A549 (cell line): Measurements from ENCODE around the gene GPR17. TPM values are rescaled to one million over a fixed set of nuclear protein-coding genes. Genes with fewer than 3 reads are reported as not detected.

Source experiments
- ATAC-seq, 2 experiments: fragments of 200-7000 bp in 1 of 2; fragments of >200 bp in 1 of 2; cut with Nextera tagmentation in 1 of 2; cut with Tn5 transposase in 1 of 2; 3 replicates each; pipeline versions ENCODE4 v1.8.0 to v1.9.1; 2018 to 2020; ENCODE audit warnings: mild to moderate bottlenecking in 1 of 2, moderate library complexity in 1 of 2
- CTCF ChIA-PET: fragments of 300-600 bp; sonication (Branson Sonifier 250); formaldehyde crosslinking; extraction: SDS; loops from one replicate; lab custom pipeline; 2021; ENCODE audit warnings: antibody characterized with exemption, inconsistent platforms; lab: Yijun Ruan, JAX
- POLR2A ChIA-PET: fragments of 350-600 bp; formaldehyde crosslinking; extraction: SDS; loops from one replicate; lab custom pipeline; 2021; ENCODE audit warnings: antibody characterized with exemption, inconsistent platforms; lab: Yijun Ruan, JAX
- DNase-seq, 2 experiments: peaks; one replicate each; pipeline versions ENCODE4 v3.0.0 to v3.0.0-alpha.2; 2011 to 2016; ENCODE audit warnings: low read depth in 1 of 2, low spot score in 1 of 2
- FAIRE-seq: peaks from 2 replicates; lab custom pipeline; 2011; peaks lifted over from hg19 to GRCh38; lab: Jason Lieb, UNC
- H3K27ac ChIP-seq, 2 experiments: fragments of >200 bp; sonication (Bioruptor Twin); formaldehyde crosslinking; 3 replicates each; pipeline ENCODE4 v1.5.1; 2016 to 2017
- H3K4me1 ChIP-seq: fragments of >200 bp; sonication (Bioruptor Twin); formaldehyde crosslinking; 3 replicates; pipeline ENCODE4 v1.6.1; 2016
- H3K4me2 ChIP-seq: fragments of >200 bp; sonication (Bioruptor Twin); formaldehyde crosslinking; 3 replicates; pipeline ENCODE4 v1.6.1; 2016
- H3K4me3 ChIP-seq: fragments of >200 bp; sonication (Bioruptor Twin); formaldehyde crosslinking; 3 replicates; pipeline ENCODE4 v1.5.1; 2016
- H3K9me3 ChIP-seq: fragments of >200 bp; sonication (Bioruptor Twin); formaldehyde crosslinking; 3 replicates; pipeline ENCODE4 v1.6.1; 2016
- ATOH8 ChIP-seq: fragments of 250-450 bp; sonication (Bioruptor Pico); IDR thresholded peaks from 2 replicates; pipeline ENCODE4 v1.5.0; 2020; ENCODE audit warnings: low read depth, mild to moderate bottlenecking, moderate library complexity
- CBX2 ChIP-seq: fragments of 200-600 bp; sonication (generic); IDR thresholded peaks from 2 replicates; pipeline ENCODE4 v1.6.1; 2016; ENCODE audit warnings: low read depth, mild to moderate bottlenecking, borderline replicate concordance
- CEBPB ChIP-seq, 2 experiments: fragments of >200 bp in 1 of 2; sonication (Bioruptor Twin) in 1 of 2; formaldehyde crosslinking in 1 of 2; IDR thresholded peaks; 2 replicates each; pipeline ENCODE4 v1.6.1; 2012 to 2016
- ELK1 ChIP-seq: fragments of 150-350 bp; IDR thresholded peaks from 2 replicates; pipeline ENCODE4 v1.6.1; 2014; ENCODE audit warnings: low read depth, mild to moderate bottlenecking, low read length
- ESRRA ChIP-seq: fragments of 150-350 bp; IDR thresholded peaks from 2 replicates; pipeline ENCODE4 v1.6.1; 2014; ENCODE audit warnings: mild to moderate bottlenecking, low read length, borderline replicate concordance
- GATA3 ChIP-seq: IDR thresholded peaks from 2 replicates; pipeline ENCODE4 v1.6.1; 2012; ENCODE audit warnings: borderline replicate concordance
- HEYL ChIP-seq: fragments of 250-450 bp; sonication (Bioruptor Pico); IDR thresholded peaks from 2 replicates; pipeline ENCODE4 v1.8.0; 2021; ENCODE audit warnings: mild to moderate bottlenecking, moderate library complexity
- HOXA7 ChIP-seq: fragments of 250-450 bp; sonication (Bioruptor Pico); IDR thresholded peaks from 2 replicates; pipeline ENCODE4 v1.5.0; 2020; ENCODE audit warnings: mild to moderate bottlenecking, moderate library complexity
- HOXB5 ChIP-seq: fragments of 250-450 bp; sonication (Bioruptor Pico); IDR thresholded peaks from 2 replicates; pipeline ENCODE4 v1.5.0; 2020; ENCODE audit warnings: mild to moderate bottlenecking, moderate library complexity
- JUNB ChIP-seq: fragments of >200 bp; sonication (Bioruptor Twin); formaldehyde crosslinking; IDR thresholded peaks from 2 replicates; pipeline ENCODE4 v1.6.1; 2016
- KDM1A ChIP-seq: fragments of 200-600 bp; sonication (generic); IDR thresholded peaks from 2 replicates; pipeline ENCODE4 v1.6.1; 2016; ENCODE audit warnings: low read depth, mild to moderate bottlenecking
- KDM5A ChIP-seq: fragments of 200-600 bp; sonication (generic); IDR thresholded peaks from 2 replicates; pipeline ENCODE4 v1.6.1; 2016; ENCODE audit warnings: antibody characterized with exemption, mild to moderate bottlenecking
- MAX ChIP-seq: IDR thresholded peaks from 2 replicates; pipeline ENCODE4 v1.6.1; 2012
- NFE2L2 ChIP-seq: fragments of 150-350 bp; conservative IDR thresholded peaks from 2 replicates; pipeline ENCODE4 v1.6.1; 2014; ENCODE audit warnings: low read length
- POLR2AphosphoS2 ChIP-seq: conservative IDR thresholded peaks from 2 replicates; pipeline ENCODE4 v1.6.1; 2012; ENCODE audit warnings: low read length, improper control_type of control experiment, inconsistent platforms
- REST ChIP-seq: fragments of 200-600 bp; sonication (generic); IDR thresholded peaks from 2 replicates; pipeline ENCODE4 v1.6.1; 2016; ENCODE audit warnings: antibody characterized with exemption, mild to moderate bottlenecking, moderate library complexity
- RFX5 ChIP-seq: fragments of 450-650 bp; IDR thresholded peaks from 2 replicates; pipeline ENCODE4 v1.7.1; 2014; ENCODE audit warnings: antibody characterized with exemption, mild to moderate bottlenecking, moderate library complexity
- RNF2 ChIP-seq: fragments of 200-600 bp; sonication (generic); IDR thresholded peaks from 2 replicates; pipeline ENCODE4 v1.6.1; 2016; ENCODE audit warnings: low read depth, mild to moderate bottlenecking, antibody characterized with exemption, moderate library complexity, borderline replicate concordance
- SMC3 ChIP-seq: fragments of >200 bp; sonication (Bioruptor Twin); formaldehyde crosslinking; IDR thresholded peaks from 3 replicates; pipeline ENCODE4 v1.6.1; 2018; ENCODE audit warnings: inconsistent platforms
- ZFP36 ChIP-seq: fragments of 450-650 bp; IDR thresholded peaks from 2 replicates; pipeline ENCODE4 v1.6.1; 2014; ENCODE audit warnings: borderline replicate concordance; ENCODE audit not compliant: partially characterized antibody
- ZSCAN20 ChIP-seq: fragments of 250-450 bp; sonication (Bioruptor Pico); IDR thresholded peaks from 2 replicates; pipeline ENCODE4 v1.8.0; 2022; ENCODE audit warnings: mild to moderate bottlenecking, moderate library complexity
- WGBS: methylation state at CpG from one replicate; pipeline ENCODE4 v1.1.6; 2017; ENCODE audit errors: missing lambda C conversion rate; 5-methylcytosine and 5-hydroxymethylcytosine counted together
- polyA plus RNA-seq, 4 experiments: library from polyadenylated mRNA; depleted of rRNA in 3 of 4; stranded (reverse); fragments of >200 nt; fragmentation: RNase III in 1 of 4; extraction: RNeasy Plus Mini Kit Qiagen cat#74134 plus additional on column Dnase treatment in 1 of 4; gene quantifications; 2 replicates in 3 of 4; 3 replicates in 1 of 4; pipeline ENCODE4 v1.2.3, GENCODE V29; 2011 to 2017
- TF ChIP-seq, protein P1 (sequence below): fragments of >200 bp; sonication (Bioruptor Twin); formaldehyde crosslinking; IDR thresholded peaks from 2 replicates; pipeline ENCODE4 v1.6.1; 2016

GPR17 gene
- polyA plus RNA-seq, 2 of the 4 experiments (the other 2 are of a cell fraction) = not detected

GRCh38 chr2:127664895-127665225 is 18.9 kb downstream of the GPR17 start:
- no peak overlapping the region for H3K4me2 ChIP-seq
- CTCF ChIA-PET = interaction anchor here (0.9 to 5.0 kb wide), 2 partner anchors 14 to 74 kb away, joined by 3 to 25 read pairs; no protein-coding TSS in a partner anchor
- WGBS = 88% methylated on average over 6 of the region's 6 CpGs

DNA sequence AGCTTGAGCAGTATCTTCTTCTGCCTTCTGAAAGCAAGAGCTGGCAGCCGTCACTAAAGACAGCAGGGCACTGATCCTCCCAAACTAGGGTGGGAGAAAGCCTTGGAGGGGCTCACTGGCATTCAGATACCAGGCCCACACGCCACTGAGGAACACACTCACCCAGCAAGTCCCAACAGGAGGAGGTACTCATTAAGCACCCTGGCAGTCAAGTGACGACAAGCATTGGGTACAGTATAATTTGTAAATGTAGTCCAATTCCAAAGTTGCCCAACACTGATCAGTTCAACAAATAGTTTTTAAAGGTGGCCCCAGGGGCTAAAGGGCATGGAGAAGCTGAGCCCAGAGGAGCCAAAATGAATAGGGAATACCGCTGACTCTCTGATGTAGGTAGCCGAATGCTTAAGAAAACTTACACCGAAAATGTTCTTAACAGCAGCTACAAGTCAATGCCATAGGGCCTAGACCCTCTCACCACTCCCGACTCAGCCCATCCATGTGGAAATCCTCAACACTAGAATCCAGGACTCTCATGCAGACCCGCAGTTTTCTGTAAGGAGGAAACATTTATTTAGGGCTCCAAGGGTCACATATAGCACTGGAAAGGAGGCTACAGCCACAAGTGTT is 19.4 kb downstream of the GPR17 start:
- Histone ChIP-seq H3K4me2 (no peak overlapping the region), H3K4me3 (no peak overlapping the region), H3K9me3 (no peaks in the 10 kb centered on the region; the same call in 2 of the 3 replicates), H3K4me1 (no peaks in the 10 kb centered on the region), H3K27ac (no peak overlapping the region)
- DNase-seq (no peak), FAIRE-seq (no peak), ATAC-seq (no peak)
- ChIA-PET POLR2A (no interaction called here), CTCF (interaction anchor here (0.9 to 5.0 kb wide), 2 partner anchors 15 to 74 kb away, joined by 3 to 25 read pairs; no protein-coding TSS in a partner anchor)
- no peak for TF ChIP-seq SMC3
- TF ChIP-seq, protein P1, sequence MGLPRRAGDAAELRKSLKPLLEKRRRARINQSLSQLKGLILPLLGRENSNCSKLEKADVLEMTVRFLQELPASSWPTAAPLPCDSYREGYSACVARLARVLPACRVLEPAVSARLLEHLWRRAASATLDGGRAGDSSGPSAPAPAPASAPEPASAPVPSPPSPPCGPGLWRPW = no peak
- TF ChIP-seq KDM1A = no peak
- no peak for TF ChIP-seq RFX5
- no peak for TF ChIP-seq ZSCAN20
- TF ChIP-seq POLR2AphosphoS2 = no peak
- no peak for TF ChIP-seq RNF2
- no peak for TF ChIP-seq HEYL (CRISPR knock-in tag)
- no peak for TF ChIP-seq MAX
- 88% methylated on average over 8 of the region's 8 CpGs for WGBS

More at GRCh38 chr2:127664895-127665225, 18.9 kb downstream of the GPR17 start:
- POLR2A ChIA-PET = no interaction called here
- no peak for FAIRE-seq
- ATAC-seq = no peak
- Histone ChIP-seq H3K4me3 (no peak overlapping the region), H3K4me1 (no peaks in the 10 kb centered on the region), H3K9me3 (no peaks in the 10 kb centered on the region; the same call in 2 of the 3 replicates), H3K27ac (no peak overlapping the region)
- TF ChIP-seq ZFP36 (no peak), JUNB (no peak), CBX2 (no peak), CEBPB (IDR thresholded peaks at IDR 0.05) (no peak), HOXA7 (no peak), GATA3 (no peak), ATOH8 (CRISPR knock-in tag) (no peak)
- no peak for DNase-seq

DNA sequence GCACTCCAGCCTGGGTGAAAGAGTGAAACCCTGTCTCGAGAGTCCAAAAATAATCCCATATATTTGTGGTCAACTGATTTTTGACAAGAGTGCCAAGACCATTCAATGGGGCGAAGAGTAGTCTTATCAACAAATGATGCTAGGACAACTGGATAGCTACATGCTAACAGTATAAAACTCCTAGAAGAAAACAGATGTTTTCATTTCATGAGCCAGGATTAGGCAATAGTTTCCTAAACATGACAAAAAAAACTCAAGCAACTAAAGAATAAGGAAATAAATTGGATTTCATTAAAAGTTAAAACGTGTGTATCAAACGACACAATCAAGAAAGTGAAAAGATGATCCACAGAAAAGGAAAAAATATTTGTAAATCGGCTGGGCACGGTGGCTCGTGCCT is 23.1 kb downstream of the GPR17 start:
- Histone ChIP-seq H3K4me1 (peaks cover 4% of the 10 kb centered on the region; the same call in 2 of the 3 replicates), H3K9me3 (no peaks in the 10 kb centered on the region; the same call in 2 of the 3 replicates), H3K4me2 (no peak overlapping the region), H3K4me3 (no peak overlapping the region), H3K27ac (no peak overlapping the region)
- no peak for DNase-seq
- FAIRE-seq = no peak
- CTCF ChIA-PET = no interaction called here
- TF ChIP-seq HEYL (CRISPR knock-in tag) = no peak
- 75% methylated on average over 7 of the region's 7 CpGs for WGBS
- ATAC-seq = no peak
- POLR2A ChIA-PET = no interaction called here

DNA sequence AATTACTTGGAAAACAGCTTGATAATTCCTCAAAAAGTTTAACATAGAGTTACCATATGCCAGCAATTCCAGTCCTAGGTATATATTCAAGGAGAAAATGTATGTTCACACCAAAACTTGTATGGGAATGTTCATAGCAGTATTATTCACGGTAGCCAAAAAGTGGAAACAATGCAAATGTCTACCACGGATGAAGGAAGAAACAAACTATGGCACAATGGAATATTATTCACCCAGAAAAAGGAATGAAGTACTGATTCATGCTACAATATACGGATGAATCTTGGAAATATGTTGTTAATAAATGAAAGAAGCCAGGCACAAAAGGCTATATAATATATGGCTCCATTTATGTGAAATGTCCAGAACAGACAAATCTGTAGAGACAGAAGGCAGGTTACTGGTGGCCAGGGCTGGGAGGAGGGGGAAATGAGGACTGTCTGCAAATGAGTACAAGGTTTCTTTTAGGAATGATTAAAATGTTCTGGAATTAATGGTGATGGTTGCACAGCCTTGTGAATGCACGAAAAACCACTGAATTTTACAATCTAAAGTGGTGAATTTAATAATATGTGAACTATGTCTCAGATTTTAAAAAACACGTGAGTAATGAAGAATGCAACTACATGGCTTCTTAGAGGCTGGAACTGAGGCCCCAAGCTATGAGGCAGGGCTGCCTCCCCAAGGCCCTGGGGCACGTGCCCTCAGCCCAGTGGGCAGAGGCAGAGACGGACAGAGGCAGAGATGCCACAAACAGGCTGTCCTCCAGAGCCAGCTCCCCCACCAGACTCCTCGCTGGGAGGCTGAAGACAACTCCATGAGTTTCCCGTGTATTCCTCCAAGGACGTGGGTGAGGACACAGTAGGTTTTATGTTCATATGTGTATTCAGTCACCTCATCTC is 24.4 kb downstream of the GPR17 start:
- no peak for FAIRE-seq
- CTCF ChIA-PET = interaction anchor here (1.0 kb wide), 1 partner anchor 20 kb away, joined by 6 read pairs; no protein-coding TSS in a partner anchor
- no peak for TF ChIP-seq CEBPB (IDR thresholded peaks at IDR 0.05)
- no peak for TF ChIP-seq HOXB5 (CRISPR knock-in tag)
- no peak for TF ChIP-seq NFE2L2
- TF ChIP-seq ESRRA = no peak
- TF ChIP-seq REST = no peak
- no peak for TF ChIP-seq ELK1
- no peak for TF ChIP-seq KDM5A
- TF ChIP-seq CBX2 = no peak

More for the DNA sequence above, 24.4 kb downstream of the GPR17 start:
- H3K9me3 ChIP-seq = no peaks in the 10 kb centered on the region; the same call in 2 of the 3 replicates
- POLR2A ChIA-PET = no interaction called here
- H3K4me2 ChIP-seq = no peak overlapping the region
- no peak overlapping the region for H3K27ac ChIP-seq
- H3K4me1 ChIP-seq = peaks cover 10% of the 10 kb centered on the region
- no peak for DNase-seq
- ATAC-seq = no peak
- H3K4me3 ChIP-seq = no peak overlapping the region
- 69% methylated on average over 10 of the region's 10 CpGs for WGBS
